ENCODE results near the gene RAPGEF1. TPM values are rescaled to one million over a fixed set of nuclear protein-coding genes. Genes with fewer than 3 reads are reported as not detected.

Gene RAPGEF1
- polyA plus RNA-seq, 2 of the 4 experiments (the other 2 are of a cell fraction): 21.6 to 27.7 TPM

GRCh38 chr9:131784748-131785501 lies 45.0 kb upstream of the RAPGEF1 start:
- no peak for FAIRE-seq
- ChIA-PET POLR2A (no interaction called here), CTCF (interaction anchor here (0.6 to 2.8 kb wide), 5 partner anchors 14 to 504 kb away, joined by 3 to 7 read pairs (median 3); no protein-coding TSS in a partner anchor)
- no peak overlapping the region for H3K4me3 ChIP-seq
- H3K27ac ChIP-seq: no peak overlapping the region
- no peak for DNase-seq (ENCODE audit: low read depth in 1 of 2, low spot score in 1 of 2)
- 38% methylated on average over 13 of the region's 13 CpGs for WGBS (ENCODE audit: missing lambda C conversion rate)
- H3K9me3 ChIP-seq: peaks cover 16% of the 10 kb centered on the region
- TF ChIP-seq NPAS2 (CRISPR knock-in tag; IDR thresholded peaks at IDR 0.05; ENCODE audit: borderline replicate concordance): no peak
- TF ChIP-seq POLR2AphosphoS2 (conservative IDR thresholded peaks at IDR 0.05; ENCODE audit: low read length): no peak
- TF ChIP-seq HMGXB4 (CRISPR knock-in tag; IDR thresholded peaks at IDR 0.05; ENCODE audit: borderline replicate concordance): no peak
- TF ChIP-seq POLR2A (IDR thresholded peaks at IDR 0.05; ENCODE audit: low read length): no peak
- no peak for TF ChIP-seq SMC3 (IDR thresholded peaks at IDR 0.05)
- no peak for TF ChIP-seq CHD2 (IDR thresholded peaks at IDR 0.05; ENCODE audit: low read length, partially characterized antibody)
- TF ChIP-seq MAX (IDR thresholded peaks at IDR 0.05): no peak
- TF ChIP-seq HEYL (CRISPR knock-in tag; IDR thresholded peaks at IDR 0.05): no peak
- no peak for TF ChIP-seq MAFK (IDR thresholded peaks at IDR 0.05; ENCODE audit: partially characterized antibody)
- no peak for TF ChIP-seq PHF8 (IDR thresholded peaks at IDR 0.05; ENCODE audit: borderline replicate concordance, low read depth)
- TF ChIP-seq RCOR1 (IDR thresholded peaks at IDR 0.05; ENCODE audit: low read depth, low read length): no peak
- TF ChIP-seq REST (IDR thresholded peaks at IDR 0.05): no peak
- no peak for TF ChIP-seq ZSCAN20 (CRISPR knock-in tag; IDR thresholded peaks at IDR 0.05)
- no peak for TF ChIP-seq RFX5 (IDR thresholded peaks at IDR 0.05)
- TF ChIP-seq ELK1 (IDR thresholded peaks at IDR 0.05; ENCODE audit: low read depth, low read length): no peak
- no peak for TF ChIP-seq KDM1A (IDR thresholded peaks at IDR 0.05; ENCODE audit: low read depth)
- no peak for TF ChIP-seq RNF2 (IDR thresholded peaks at IDR 0.05; ENCODE audit: borderline replicate concordance, low read depth)
- TF ChIP-seq NR3C1 (IDR thresholded peaks at IDR 0.05): no peak
- no peak for TF ChIP-seq EP300 (IDR thresholded peaks at IDR 0.05)
- no peak for ATAC-seq
- H3K4me1 ChIP-seq: no peaks in the 10 kb centered on the region; the same call in 2 of the 3 replicates
- no peak overlapping the region for H3K4me2 ChIP-seq

GRCh38 chr9:131781069-131781468 lies 41.2 kb upstream of the RAPGEF1 start:
- Histone ChIP-seq H3K27ac (no peak overlapping the region), H3K4me3 (no peak overlapping the region), H3K4me2 (peak overlapping the region; percentile 2; the same call in 1 of the 3 replicates), H3K4me1 (no peaks in the 10 kb centered on the region; the same call in 2 of the 3 replicates), H3K9me3 (peaks cover 6% of the 10 kb centered on the region; the same call in 1 of the 3 replicates)
- ATAC-seq (peak; percentile 48 to 57; a peak in 4 of 6 replicates), DNase-seq (ENCODE audit: low read depth in 1 of 2, low spot score in 1 of 2) (peak in 1 of 2 experiments; percentile 41), FAIRE-seq (no peak)
- 4% methylated on average over 3 of the region's 3 CpGs for WGBS (ENCODE audit: missing lambda C conversion rate)
- ChIA-PET CTCF (interaction anchor here (0.7 to 0.9 kb wide), 2 partner anchors 280 to 478 kb away, joined by 3 read pairs; no protein-coding TSS in a partner anchor), POLR2A (interaction anchor here (0.6 kb wide), 1 partner anchor 20 kb away, joined by 4 read pairs; no protein-coding TSS in a partner anchor)
- TF ChIP-seq EHF (CRISPR knock-in tag; IDR thresholded peaks at IDR 0.05): no peak
- TF ChIP-seq HOXA7 (CRISPR knock-in tag; IDR thresholded peaks at IDR 0.05): no peak
- no peak for TF ChIP-seq PBX3 (IDR thresholded peaks at IDR 0.05)
- TF ChIP-seq CBX2 (IDR thresholded peaks at IDR 0.05; ENCODE audit: borderline replicate concordance, low read depth): no peak
- TF ChIP-seq NFE2L2 (conservative IDR thresholded peaks at IDR 0.05; ENCODE audit: low read length): no peak
- TF ChIP-seq POLR2AphosphoS2 (conservative IDR thresholded peaks at IDR 0.05; ENCODE audit: low read length): no peak
- TF ChIP-seq NR3C1 (IDR thresholded peaks at IDR 0.05): no peak
- no peak for TF ChIP-seq ATOH8 (CRISPR knock-in tag; IDR thresholded peaks at IDR 0.05; ENCODE audit: low read depth)
- no peak for TF ChIP-seq HMGXB4 (CRISPR knock-in tag; IDR thresholded peaks at IDR 0.05; ENCODE audit: borderline replicate concordance)
- no peak for TF ChIP-seq RFX5 (IDR thresholded peaks at IDR 0.05)
